ENCODE results near the gene RAP1GAP. TPM values are rescaled to one million over a fixed set of nuclear protein-coding genes. Genes with fewer than 3 reads are reported as not detected.

The RAP1GAP gene
- total and polyA plus RNA-seq, 9 of the 15 experiments (the other 6 are each of a cell fraction or from before 2014, with no cell fraction given) = 0.29 to 30.2 (median 19.2) TPM

DNA sequence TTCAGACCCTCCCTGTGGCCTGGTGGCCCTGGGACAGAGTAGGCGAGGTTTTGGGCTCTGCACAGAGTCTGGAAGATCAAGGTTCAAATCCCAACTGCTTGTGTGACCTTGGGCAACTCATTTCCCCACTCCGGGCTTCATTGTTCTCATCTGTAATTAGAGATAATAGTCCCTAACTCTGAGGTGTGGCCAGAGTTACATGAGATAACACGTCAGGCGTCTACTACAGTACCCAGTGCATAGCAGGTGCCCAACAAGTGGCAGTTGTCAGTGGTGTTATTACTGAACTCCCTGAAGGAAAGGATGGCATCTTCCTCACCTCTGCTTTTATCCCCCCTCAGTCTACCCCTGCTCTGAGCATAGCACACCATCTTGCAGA, 20.8 kb downstream of the RAP1GAP start (continued):
- TF ChIP-seq, protein P1, sequence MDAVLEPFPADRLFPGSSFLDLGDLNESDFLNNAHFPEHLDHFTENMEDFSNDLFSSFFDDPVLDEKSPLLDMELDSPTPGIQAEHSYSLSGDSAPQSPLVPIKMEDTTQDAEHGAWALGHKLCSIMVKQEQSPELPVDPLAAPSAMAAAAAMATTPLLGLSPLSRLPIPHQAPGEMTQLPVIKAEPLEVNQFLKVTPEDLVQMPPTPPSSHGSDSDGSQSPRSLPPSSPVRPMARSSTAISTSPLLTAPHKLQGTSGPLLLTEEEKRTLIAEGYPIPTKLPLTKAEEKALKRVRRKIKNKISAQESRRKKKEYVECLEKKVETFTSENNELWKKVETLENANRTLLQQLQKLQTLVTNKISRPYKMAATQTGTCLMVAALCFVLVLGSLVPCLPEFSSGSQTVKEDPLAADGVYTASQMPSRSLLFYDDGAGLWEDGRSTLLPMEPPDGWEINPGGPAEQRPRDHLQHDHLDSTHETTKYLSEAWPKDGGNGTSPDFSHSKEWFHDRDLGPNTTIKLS (IDR thresholded peaks at IDR 0.05; ENCODE audit: borderline replicate concordance, low read depth) = 0 out of 2 replicates have a peak, but pooled peaks have one; percentile 1
- TF ChIP-seq, protein P2, sequence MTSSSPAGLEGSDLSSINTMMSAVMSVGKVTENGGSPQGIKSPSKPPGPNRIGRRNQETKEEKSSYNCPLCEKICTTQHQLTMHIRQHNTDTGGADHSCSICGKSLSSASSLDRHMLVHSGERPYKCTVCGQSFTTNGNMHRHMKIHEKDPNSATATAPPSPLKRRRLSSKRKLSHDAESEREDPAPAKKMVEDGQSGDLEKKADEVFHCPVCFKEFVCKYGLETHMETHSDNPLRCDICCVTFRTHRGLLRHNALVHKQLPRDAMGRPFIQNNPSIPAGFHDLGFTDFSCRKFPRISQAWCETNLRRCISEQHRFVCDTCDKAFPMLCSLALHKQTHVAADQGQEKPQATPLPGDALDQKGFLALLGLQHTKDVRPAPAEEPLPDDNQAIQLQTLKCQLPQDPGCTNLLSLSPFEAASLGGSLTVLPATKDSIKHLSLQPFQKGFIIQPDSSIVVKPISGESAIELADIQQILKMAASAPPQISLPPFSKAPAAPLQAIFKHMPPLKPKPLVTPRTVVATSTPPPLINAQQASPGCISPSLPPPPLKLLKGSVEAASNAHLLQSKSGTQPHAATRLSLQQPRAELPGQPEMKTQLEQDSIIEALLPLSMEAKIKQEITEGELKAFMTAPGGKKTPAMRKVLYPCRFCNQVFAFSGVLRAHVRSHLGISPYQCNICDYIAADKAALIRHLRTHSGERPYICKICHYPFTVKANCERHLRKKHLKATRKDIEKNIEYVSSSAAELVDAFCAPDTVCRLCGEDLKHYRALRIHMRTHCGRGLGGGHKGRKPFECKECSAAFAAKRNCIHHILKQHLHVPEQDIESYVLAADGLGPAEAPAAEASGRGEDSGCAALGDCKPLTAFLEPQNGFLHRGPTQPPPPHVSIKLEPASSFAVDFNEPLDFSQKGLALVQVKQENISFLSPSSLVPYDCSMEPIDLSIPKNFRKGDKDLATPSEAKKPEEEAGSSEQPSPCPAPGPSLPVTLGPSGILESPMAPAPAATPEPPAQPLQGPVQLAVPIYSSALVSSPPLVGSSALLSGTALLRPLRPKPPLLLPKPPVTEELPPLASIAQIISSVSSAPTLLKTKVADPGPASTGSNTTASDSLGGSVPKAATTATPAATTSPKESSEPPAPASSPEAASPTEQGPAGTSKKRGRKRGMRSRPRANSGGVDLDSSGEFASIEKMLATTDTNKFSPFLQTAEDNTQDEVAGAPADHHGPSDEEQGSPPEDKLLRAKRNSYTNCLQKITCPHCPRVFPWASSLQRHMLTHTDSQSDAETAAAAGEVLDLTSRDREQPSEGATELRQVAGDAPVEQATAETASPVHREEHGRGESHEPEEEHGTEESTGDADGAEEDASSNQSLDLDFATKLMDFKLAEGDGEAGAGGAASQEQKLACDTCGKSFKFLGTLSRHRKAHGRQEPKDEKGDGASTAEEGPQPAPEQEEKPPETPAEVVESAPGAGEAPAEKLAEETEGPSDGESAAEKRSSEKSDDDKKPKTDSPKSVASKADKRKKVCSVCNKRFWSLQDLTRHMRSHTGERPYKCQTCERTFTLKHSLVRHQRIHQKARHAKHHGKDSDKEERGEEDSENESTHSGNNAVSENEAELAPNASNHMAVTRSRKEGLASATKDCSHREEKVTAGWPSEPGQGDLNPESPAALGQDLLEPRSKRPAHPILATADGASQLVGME (CRISPR knock-in tag; IDR thresholded peaks at IDR 0.05) = no peak
- TF ChIP-seq, protein P3, sequence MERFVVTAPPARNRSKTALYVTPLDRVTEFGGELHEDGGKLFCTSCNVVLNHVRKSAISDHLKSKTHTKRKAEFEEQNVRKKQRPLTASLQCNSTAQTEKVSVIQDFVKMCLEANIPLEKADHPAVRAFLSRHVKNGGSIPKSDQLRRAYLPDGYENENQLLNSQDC (CRISPR knock-in tag; IDR thresholded peaks at IDR 0.05) = no peak
- TF ChIP-seq ZNF175 (CRISPR knock-in tag; IDR thresholded peaks at IDR 0.05; ENCODE audit: low read depth) (no peak), HNRNPUL1 (IDR thresholded peaks at IDR 0.05; ENCODE audit: low read length) (no peak), PHF21A (IDR thresholded peaks at IDR 0.05; ENCODE audit: borderline replicate concordance, low read depth) (no peak), EP300 (IDR thresholded peaks at IDR 0.05; ENCODE audit: low read length) (no peak), RBM39 (optimal IDR thresholded peaks at IDR 0.05; ENCODE audit: low read depth, low read length) (no peak), SAFB2 (IDR thresholded peaks at IDR 0.05; ENCODE audit: borderline replicate concordance, low read depth, low read length, severe bottlenecking) (no peak), SMARCB1 (IDR thresholded peaks at IDR 0.05; ENCODE audit: insufficient read length, low read depth) (peak; percentile 42)
- TF ChIP-seq, protein P4, sequence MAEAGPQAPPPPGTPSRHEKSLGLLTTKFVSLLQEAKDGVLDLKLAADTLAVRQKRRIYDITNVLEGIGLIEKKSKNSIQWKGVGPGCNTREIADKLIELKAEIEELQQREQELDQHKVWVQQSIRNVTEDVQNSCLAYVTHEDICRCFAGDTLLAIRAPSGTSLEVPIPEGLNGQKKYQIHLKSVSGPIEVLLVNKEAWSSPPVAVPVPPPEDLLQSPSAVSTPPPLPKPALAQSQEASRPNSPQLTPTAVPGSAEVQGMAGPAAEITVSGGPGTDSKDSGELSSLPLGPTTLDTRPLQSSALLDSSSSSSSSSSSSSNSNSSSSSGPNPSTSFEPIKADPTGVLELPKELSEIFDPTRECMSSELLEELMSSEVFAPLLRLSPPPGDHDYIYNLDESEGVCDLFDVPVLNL (CRISPR knock-in tag; IDR thresholded peaks at IDR 0.05; ENCODE audit: low read depth) = no peak

Measured in K562 (cell line).